ENCODE data around the gene ZFYVE28.
"Not testable (repeated sequence)": the region's sequence is repeated elsewhere in the genome, so short reads cannot be mapped to it uniquely, and the experiment has no call there.

The ZFYVE28 gene

GRCh38 chr4:2417765-2418649 lies at the start of gene ZFYVE28:
Gene ZFYVE28 (minus strand): TSS chr4:2418645. CDS start chr4:2418323, 322 bp downstream.
- no peak for DNase-seq (ENCODE audit: low read depth in 2 of 2)

- not testable (repeated sequence) for DNase-seq (ENCODE audit: low read depth in 2 of 2)
Measured at GRCh38 chr4:2465544-2465943, 47.1 kb upstream of the ZFYVE28 start.

- no peak for DNase-seq (ENCODE audit: low read depth in 2 of 2)
Measured at GRCh38 chr4:2465032-2465431, 46.6 kb upstream of the ZFYVE28 start.

GRCh38 chr4:2462992-2463762 lies 44.7 kb upstream of the ZFYVE28 start:
- no peak for DNase-seq (ENCODE audit: low read depth in 2 of 2)

- DNase-seq (ENCODE audit: low read depth in 2 of 2), result peak; percentile 47 to 64
Measured at GRCh38 chr4:2462218-2462991, 44.0 kb upstream of the ZFYVE28 start.

- no peak for DNase-seq (ENCODE audit: low read depth in 2 of 2)
Measured at GRCh38 chr4:2461246-2461960, 43.0 kb upstream of the ZFYVE28 start.

GRCh38 chr4:2459589-2460349 lies 41.3 kb upstream of the ZFYVE28 start:
- no peak for DNase-seq (ENCODE audit: low read depth in 2 of 2)

GRCh38 chr4:2458546-2459491 lies 40.4 kb upstream of the ZFYVE28 start:
- no peak for DNase-seq (ENCODE audit: low read depth in 2 of 2)

GRCh38 chr4:2457481-2458295 lies 39.2 kb upstream of the ZFYVE28 start:
- DNase-seq (ENCODE audit: low read depth in 2 of 2), result no peak

GRCh38 chr4:2451821-2452785 lies 33.7 kb upstream of the ZFYVE28 start:
- no peak for DNase-seq (ENCODE audit: low read depth in 2 of 2)

GRCh38 chr4:2451036-2451520 lies 32.6 kb upstream of the ZFYVE28 start:
- no peak for DNase-seq (ENCODE audit: low read depth in 2 of 2)

- DNase-seq (ENCODE audit: low read depth in 2 of 2), result no peak
Measured at GRCh38 chr4:2450394-2451035, 32.1 kb upstream of the ZFYVE28 start.

GRCh38 chr4:2449511-2450392 lies 31.3 kb upstream of the ZFYVE28 start:
- DNase-seq (ENCODE audit: low read depth in 2 of 2), result no peak

- DNase-seq (ENCODE audit: low read depth in 2 of 2), result no peak
Measured at GRCh38 chr4:2449051-2449450, 30.6 kb upstream of the ZFYVE28 start.

- no peak for DNase-seq (ENCODE audit: low read depth in 2 of 2)
Measured at GRCh38 chr4:2448589-2448988, 30.1 kb upstream of the ZFYVE28 start.

Measured in stimulated activated CD4-positive, alpha-beta T cell treated with anti-CD3 and anti-CD28 coated beads, Interleukin-1b, Interleukin-23, amount 100 ng/mL, for 4 hours (primary cell).